ENCODE data around the gene PDLIM4. TPM values are rescaled to one million over a fixed set of nuclear protein-coding genes. Genes with fewer than 3 reads are reported as not detected.

Gene PDLIM4
- total RNA-seq, 2 experiments from 2014 or later, result not detected

- H3K27me3 Mint-ChIP-seq, result peaks cover 7% of the 10 kb centered on the region
- H3K4me3 Mint-ChIP-seq, result no peak overlapping the region
- ATAC-seq (no peak), DNase-seq (no peak)
- no peaks in the 10 kb centered on the region for H3K36me3 Mint-ChIP-seq (ENCODE audit: low read depth)
- POLR2A ChIA-PET, result interaction anchor here (0.5 to 1.7 kb wide), 2 partner anchors 16 to 667 kb away, joined by 3 to 4 read pairs; no protein-coding TSS in a partner anchor
- peaks cover 5% of the 10 kb centered on the region for H3K4me1 Mint-ChIP-seq (ENCODE audit: low read depth)
- no peak overlapping the region for H3K27ac Mint-ChIP-seq
- CTCF ChIA-PET, result interaction anchor here (1.3 to 2.1 kb wide), 2 partner anchors 13 to 39 kb away, joined by 4 to 5 read pairs; no protein-coding TSS in a partner anchor
- TF ChIP-seq CTCF (IDR thresholded peaks at IDR 0.05), result no peak
- no peaks in the 10 kb centered on the region for H3K9me3 Mint-ChIP-seq
- intact Hi-C loops (cut with micrococcal nuclease), result loop anchor here (10.0 kb wide), 1 partner anchor 228 kb away; no protein-coding TSS in a partner anchor
Measured at GRCh38 chr5:132277256-132277655, 19.8 kb downstream of the PDLIM4 start.

- intact Hi-C loops (cut with micrococcal nuclease), result loop anchor here (10.0 kb wide), 1 partner anchor 227 kb away; no protein-coding TSS in a partner anchor
- no peaks in the 10 kb centered on the region for H3K4me1 Mint-ChIP-seq (ENCODE audit: low read depth)
- H3K9me3 Mint-ChIP-seq, result no peaks in the 10 kb centered on the region
- ATAC-seq (no peak), DNase-seq (no peak)
- CTCF ChIA-PET, result interaction anchor here (1.1 to 2.1 kb wide), 3 partner anchors 14 to 88 kb away, joined by 3 to 5 read pairs (median 4); no protein-coding TSS in a partner anchor
- no peaks in the 10 kb centered on the region for H3K36me3 Mint-ChIP-seq (ENCODE audit: low read depth)
- TF ChIP-seq CTCF (IDR thresholded peaks at IDR 0.05), result no peak
- no peak overlapping the region for H3K27ac Mint-ChIP-seq
- H3K4me3 Mint-ChIP-seq, result no peak overlapping the region
- POLR2A ChIA-PET, result interaction anchor here (1.7 kb wide), 1 partner anchor 15 kb away, joined by 4 read pairs; no protein-coding TSS in a partner anchor
- H3K27me3 Mint-ChIP-seq, result peaks cover 1% of the 10 kb centered on the region
Measured at GRCh38 chr5:132277971-132278853, 20.7 kb downstream of the PDLIM4 start.

GRCh38 chr5:132279801-132280200, 22.3 kb downstream of the PDLIM4 start:
- Mint-ChIP-seq H3K4me3 (no peak overlapping the region), H3K4me1 (ENCODE audit: low read depth) (no peaks in the 10 kb centered on the region), H3K36me3 (ENCODE audit: low read depth) (no peaks in the 10 kb centered on the region), H3K27ac (no peak overlapping the region), H3K27me3 (no peaks in the 10 kb centered on the region), H3K9me3 (no peaks in the 10 kb centered on the region)
- DNase-seq (no peak), ATAC-seq (no peak)
- no peak for TF ChIP-seq CTCF (IDR thresholded peaks at IDR 0.05)
- CTCF ChIA-PET, result interaction anchor here (2.6 kb wide), 1 partner anchor 7 kb away, joined by 14 read pairs; no protein-coding TSS in a partner anchor
- POLR2A ChIA-PET, result interaction anchor here (0.8 to 1.5 kb wide), 4 partner anchors 11 to 42 kb away, joined by 3 to 4 read pairs (median 4); no protein-coding TSS in a partner anchor
- intact Hi-C loops (cut with micrococcal nuclease), result loop anchor here (10.0 kb wide), 1 partner anchor 225 kb away; no protein-coding TSS in a partner anchor

- Mint-ChIP-seq H3K4me1 (ENCODE audit: low read depth) (no peaks in the 10 kb centered on the region), H3K36me3 (ENCODE audit: low read depth) (no peaks in the 10 kb centered on the region), H3K27me3 (no peaks in the 10 kb centered on the region), H3K9me3 (no peaks in the 10 kb centered on the region), H3K27ac (no peak overlapping the region), H3K4me3 (no peak overlapping the region)
- intact Hi-C loops (cut with micrococcal nuclease), result no loop called here
- TF ChIP-seq CTCF (IDR thresholded peaks at IDR 0.05), result no peak
- ATAC-seq (no peak), DNase-seq (no peak)
- ChIA-PET CTCF (interaction anchor here (1.5 to 3.2 kb wide), 3 partner anchors 8 to 220 kb away, joined by 5 to 14 read pairs (median 12); no protein-coding TSS in a partner anchor), POLR2A (interaction anchor here (0.8 to 1.5 kb wide), 3 partner anchors 13 to 42 kb away, joined by 3 to 4 read pairs (median 4); no protein-coding TSS in a partner anchor)
Measured at GRCh38 chr5:132280371-132281240, 23.1 kb downstream of the PDLIM4 start.

Measured in activated CD8-positive, alpha-beta T cell treated with anti-CD3 and anti-CD28 coated beads for 36 hours (primary cell).